SKM-1 treated with dmso at 0.1 percent for 144 hours (cell line): ENCODE results near the gene EML6.

Source experiments
- DNase-seq: peaks from one replicate; lab custom pipeline; 2025; ENCODE audit not compliant: unreplicated experiment; lab: John Stamatoyannopoulos, UW

EML6 gene

DNA sequence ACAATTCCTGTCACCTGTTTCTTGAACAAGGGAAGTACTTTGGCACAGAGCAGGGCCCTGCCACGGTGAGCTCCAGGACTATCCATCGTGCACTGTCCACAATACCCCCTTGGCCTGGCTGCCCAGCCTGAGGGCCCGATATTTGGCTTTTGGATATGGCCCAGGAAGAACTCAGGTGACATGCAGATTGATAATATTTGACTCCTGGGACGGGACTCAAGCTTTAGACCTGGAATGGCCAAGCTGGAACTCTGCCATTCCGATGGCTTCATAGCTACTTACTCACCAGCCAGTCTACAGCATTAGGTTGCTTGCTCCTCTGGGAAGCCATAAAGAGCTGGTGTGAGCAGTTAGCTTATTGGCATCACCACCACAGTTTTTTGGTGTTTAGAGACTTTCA, 26.6 kb downstream of the EML6 start:
- DNase-seq = no peak

DNA sequence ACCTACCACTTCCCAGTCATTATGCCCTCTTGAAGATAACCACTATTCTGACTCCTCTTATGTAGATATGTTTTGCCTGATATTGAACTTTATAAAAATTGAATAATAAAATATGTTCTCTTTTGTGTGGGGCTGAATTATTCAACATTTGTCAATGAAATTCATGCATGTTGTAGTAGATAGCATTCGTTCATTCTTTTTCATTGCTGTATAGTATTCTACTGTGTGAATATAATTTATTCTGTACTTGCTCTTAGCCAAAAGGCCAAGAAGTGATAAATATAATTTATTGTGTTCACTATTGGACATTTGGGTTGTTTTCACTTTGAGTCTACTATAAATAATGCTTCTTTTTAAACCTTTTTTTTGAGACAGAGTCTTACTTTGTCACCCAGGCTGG, 29.0 kb downstream of the EML6 start:
- DNase-seq = no peak

DNA sequence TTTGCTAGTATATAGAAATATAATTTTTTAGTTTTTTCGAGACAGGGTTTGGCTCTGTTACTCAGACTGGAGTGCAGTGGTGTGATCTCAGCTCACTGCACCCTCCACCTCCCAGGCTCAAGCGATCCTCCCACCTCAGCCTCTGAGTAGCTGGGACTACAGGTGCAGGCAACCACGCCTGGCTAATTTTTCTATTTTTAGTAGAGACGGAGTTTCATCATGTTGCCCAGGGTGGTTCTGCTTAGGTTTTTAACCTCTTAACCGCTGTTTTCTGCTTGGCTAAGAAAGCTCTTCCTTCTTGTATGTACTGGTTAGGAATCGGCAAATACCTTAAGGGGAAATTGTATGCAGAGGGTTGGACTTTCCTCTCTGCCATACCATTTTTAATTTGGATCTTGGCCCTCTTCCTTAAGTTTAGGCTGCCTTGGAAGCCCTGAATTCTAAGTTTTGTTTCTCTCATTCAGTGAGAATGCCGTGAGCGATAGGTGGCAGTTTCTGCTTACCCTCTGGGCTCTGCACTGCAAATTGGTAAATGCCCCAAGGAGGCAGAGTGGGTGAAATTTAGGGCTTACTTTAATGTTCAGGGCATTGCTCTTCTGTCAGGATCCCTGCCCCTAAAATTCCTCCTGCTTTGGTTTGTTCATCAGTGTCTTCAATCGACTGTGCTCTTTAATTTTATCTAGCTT, 32.3 kb downstream of the EML6 start:
- peak; percentile 48 for DNase-seq

DNA sequence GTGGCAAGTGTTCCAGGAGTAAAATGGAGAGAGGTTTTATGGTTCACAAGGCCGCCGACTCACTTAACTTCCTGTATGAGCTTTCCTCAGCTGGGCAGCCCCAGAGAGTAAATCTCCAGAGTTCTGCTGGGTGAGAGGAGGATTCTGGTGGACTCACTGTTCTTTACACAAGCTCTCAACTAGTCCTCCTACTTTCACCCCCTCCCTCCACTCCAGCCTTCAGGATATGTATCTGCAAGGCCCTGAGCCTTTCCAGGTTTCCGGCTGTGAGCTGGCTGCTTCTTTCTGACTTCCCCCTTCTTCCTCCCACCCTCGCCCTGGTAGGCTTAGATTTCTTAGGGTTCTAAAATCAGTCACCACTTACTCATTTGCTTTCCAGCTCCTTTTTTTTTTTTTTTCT, 34.0 kb downstream of the EML6 start:
- DNase-seq = no peak

DNA sequence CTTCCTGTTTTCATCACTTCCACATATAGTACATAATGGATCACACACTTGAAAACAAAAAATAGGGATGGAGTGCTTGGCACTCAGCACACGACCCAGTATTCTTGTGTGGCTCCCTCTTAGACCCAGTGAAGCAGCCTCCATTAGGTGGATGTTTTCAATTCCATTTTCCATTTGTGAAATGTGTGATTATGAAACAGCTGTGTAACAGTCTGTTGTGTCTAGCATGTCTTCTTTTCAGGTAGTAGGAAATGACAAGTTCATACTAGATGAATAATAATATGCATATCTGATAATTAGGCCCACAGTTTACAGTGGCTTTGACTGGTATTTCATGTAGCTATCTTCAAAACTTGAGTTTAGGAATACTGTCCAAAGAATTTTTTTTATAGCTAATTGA, 35.5 kb downstream of the EML6 start:
- no peak for DNase-seq

DNA sequence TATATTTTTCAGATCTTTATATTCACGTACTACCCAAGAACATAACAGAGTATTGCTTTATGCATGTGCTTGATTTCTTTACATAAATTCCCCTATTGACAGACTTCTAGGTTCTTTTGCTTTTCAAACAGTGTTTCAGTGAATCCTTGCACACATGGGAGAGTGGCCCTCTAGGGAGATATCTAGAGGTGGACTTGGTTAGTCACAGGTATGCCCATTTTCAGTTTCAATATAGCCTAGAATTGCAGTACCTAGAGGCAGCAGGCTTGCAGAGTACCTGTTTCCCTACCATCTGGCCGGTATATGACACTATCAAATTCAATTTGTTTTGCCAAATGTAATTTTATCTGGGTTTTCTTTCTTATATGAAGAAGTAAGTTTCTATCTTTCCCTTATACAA, 36.8 kb downstream of the EML6 start:
- DNase-seq = no peak

DNA sequence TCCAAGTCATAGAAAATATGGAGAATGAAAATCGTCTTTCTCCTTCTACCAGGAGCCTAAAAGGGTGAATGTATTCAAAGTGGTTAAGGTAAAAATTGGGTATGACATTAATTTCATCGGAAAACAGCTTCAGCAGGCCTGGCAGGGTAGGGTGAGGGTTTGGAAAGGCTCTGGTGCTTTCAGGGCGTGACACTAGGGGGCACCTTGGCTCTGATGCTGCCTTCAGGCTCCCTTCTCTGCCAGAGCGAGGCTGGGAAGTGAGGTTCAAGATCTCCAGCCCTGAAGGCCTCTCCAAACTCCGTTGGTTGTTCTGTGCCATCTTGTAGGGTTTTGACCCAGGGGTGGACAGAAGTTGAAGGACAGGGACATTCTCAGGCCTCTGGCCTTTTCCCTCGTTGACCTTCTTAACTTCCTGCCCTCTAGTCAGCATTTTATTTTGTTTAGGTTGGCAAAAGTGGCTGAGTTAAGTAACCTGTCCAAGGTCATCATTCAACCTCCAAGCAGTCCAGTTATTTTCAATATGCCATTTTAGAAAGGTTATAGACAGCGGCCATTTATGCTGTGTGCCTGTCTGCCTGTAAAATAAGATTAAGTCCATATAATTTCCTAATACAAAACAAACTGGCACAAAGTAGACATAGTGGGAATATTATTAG, 40.3 kb downstream of the EML6 start:
- DNase-seq = peak; percentile 7

DNA sequence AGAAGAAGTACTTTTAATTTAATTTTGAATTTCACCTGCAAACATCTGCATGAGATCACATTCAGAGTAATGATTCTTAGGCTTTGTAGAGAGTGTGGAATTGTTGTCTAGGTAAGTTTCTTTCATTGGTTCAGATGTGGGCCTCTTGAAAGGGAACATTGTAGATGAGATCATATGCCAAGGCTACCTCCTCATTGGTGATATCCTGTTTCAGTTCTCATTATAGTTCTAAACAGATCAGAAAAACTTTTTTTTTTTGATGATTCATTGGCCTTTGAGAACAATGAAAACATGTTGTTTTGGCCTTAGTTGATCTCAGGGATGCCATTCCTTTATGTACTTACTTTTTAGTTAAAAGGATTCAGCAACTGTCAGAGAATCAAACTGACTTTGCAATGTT, 44.5 kb downstream of the EML6 start:
- no peak for DNase-seq

GRCh38 chr2:54768772-54769428, 45.4 kb downstream of the EML6 start:
- no peak for DNase-seq

- peak; percentile 63 for DNase-seq
Measured at GRCh38 chr2:54770211-54770610, 46.7 kb downstream of the EML6 start.

DNA sequence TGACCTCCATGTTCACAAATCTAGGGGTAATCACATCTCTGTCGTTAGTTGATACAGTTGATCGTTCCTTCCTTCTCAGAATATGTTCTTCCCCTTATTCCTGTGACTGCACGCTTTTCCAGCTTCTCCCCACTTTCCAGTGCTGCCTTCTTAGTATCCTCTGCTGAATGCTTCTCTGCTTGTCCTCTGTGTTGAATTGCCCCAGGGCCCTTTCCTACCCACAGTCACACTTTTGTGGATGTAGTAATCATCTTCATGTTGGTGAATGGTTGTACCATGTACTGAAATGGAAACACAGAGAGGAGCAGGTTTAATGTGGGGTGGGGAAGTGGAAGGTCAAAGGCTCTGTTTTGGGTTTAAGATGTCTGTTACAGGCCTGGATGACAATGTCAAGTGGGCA, 47.2 kb downstream of the EML6 start:
- DNase-seq = no peak

DNA sequence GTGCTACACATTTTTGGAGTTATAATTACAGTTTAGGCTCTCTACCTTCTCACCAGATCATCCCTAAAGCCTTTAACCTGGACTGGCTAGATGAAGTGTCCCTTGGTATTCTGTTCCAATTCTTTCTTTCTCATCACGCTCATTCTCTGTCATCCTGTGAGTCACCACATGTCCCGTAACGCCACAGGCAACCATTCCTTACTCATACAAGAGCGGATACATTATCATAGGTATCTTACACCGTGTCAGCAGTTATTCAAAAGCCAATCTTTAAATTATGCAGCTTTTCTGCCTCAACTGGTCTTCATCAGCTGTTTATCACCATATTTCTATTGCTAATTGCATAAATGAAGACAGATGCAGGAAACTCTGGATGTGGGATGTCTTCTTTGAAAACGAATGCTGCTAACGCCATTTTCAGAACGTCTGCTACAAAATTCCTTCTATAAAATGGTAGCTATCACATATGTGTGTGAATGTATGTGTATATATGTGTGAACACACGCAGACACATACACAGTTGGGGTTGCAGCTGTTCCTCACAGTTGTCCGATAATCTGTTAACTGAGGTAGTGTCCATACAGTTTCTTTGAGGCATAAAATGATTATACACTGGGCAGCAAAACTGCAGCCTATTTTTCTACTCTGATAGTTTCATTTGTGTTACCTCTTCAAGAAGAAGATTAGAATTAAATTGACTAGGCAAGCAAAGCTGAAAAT, 47.9 kb downstream of the EML6 start:
- DNase-seq = no peak

DNA sequence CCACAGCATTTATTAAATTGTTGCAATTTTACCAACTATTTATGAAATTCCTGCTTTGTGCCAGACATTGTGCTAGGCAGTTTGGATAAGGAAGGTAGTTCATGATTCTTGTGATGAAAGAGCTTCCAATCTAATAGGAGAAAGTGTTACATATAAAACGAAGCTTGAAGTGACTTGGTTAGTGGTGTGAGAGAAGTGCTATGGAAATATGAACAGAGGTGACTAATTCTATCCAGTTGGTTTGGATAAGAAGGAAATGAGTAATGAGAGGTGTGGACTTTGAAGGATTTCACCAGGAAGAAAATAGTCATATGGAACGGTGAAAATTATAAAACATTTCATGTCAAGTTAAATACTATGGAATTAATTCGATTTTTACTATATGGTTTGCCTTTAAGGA, 48.6 kb downstream of the EML6 start:
- DNase-seq = no peak

GRCh38 chr2:54772531-54772930, 49.1 kb downstream of the EML6 start:
- DNase-seq = no peak

GRCh38 chr2:54773233-54773632, 49.8 kb downstream of the EML6 start:
- DNase-seq = no peak

- no peak for DNase-seq
Measured at GRCh38 chr2:54773838-54774237, 50.4 kb downstream of the EML6 start.

GRCh38 chr2:54775710-54776109, 52.2 kb downstream of the EML6 start:
- DNase-seq = no peak

DNA sequence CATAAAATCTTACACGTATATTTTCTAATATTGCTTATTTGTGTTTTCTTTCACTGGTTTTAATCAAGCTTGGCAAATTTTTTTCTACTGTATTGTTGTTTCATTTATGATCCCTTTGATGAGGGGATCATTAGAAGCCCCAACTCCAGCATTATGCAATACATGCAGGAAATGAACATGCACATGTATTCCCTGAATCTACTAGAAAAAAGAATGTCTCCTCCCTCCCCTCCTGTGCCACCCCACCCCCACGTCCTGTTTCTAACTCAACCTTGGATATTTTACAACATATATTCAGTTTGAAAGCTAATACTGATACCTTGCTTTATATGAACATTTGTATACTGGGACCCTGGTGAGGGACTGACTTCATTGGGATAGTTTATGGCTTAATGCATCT, 53.0 kb downstream of the EML6 start:
- no peak for DNase-seq

GRCh38 chr2:54783349-54783748, 59.9 kb downstream of the EML6 start:
- DNase-seq = no peak

DNA sequence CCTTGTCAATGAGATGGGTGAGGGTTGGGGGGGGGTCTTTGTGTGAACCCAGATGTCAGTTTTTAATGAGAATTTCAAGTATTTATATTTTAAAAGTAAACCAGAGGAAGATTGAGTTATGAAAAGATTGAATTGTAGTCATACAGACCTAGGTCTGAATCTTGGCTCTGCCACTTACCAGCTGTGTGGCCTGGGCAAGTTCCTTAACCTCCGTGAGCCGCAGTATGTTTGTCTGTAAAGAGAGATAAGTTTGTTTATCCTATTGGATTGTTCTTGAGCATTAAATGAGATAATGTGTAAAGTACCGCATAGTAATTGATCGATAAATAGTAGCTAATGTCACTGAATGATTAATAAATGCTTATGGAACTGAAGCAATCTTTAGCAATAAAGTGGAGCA, 63.8 kb downstream of the EML6 start:
- DNase-seq = no peak

- DNase-seq = no peak
Measured at GRCh38 chr2:54787755-54788366, 64.4 kb downstream of the EML6 start.
